HG03469 (cell line): ENCODE measurements around the gene ERN1.

ENCODE experiments used
- ATAC-seq: cut with Tn5 transposase; IDR thresholded peaks from one replicate; pipeline ENCODE4 v1.9.1; 2021; ENCODE audit warnings: mild to moderate bottlenecking, moderate library complexity, moderate number of reproducible peaks; ENCODE audit not compliant: unreplicated experiment

The ERN1 gene

DNA sequence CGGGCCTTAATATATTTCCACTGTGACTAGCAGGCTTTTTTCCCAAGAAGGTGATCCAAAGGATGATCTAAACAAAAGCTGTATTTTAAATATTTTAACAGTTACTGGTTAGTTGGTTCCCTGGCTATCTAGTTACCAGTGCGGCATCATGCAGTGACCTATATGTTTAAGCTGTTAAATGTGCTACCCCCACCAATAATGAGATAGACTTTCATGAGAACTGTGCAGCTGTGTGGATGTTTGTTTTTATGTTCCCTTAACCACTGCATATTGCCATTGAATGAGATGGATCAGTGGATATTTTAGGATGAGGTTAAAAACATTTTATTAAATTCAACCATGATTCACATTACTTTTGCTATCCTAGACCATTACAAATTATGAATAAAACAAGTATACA lies 16.9 kb downstream of the ERN1 start:
- ATAC-seq: no peak

- no peak for ATAC-seq
Observed at GRCh38 chr17:64111831-64112230, 18.1 kb downstream of the ERN1 start.

- no peak for ATAC-seq
Observed at GRCh38 chr17:64110379-64111152, 19.4 kb downstream of the ERN1 start.

DNA sequence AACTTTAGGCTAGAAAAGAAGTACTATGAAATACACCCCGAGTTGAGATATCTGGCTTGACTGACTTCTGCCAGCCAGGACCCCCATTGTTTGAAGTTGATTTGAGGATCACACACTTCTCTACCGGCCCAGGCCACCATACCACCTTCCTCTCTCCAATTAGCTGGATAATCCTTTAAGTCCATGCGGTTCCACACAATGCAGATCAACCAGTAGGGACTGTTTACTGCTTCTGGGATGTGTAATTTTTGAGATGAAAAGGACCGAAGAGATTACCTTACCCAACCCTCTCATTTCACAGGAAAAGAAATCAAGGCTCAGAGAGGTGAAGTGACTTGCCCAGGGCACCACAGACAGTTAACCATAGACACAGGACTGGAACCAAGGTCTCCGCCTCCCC lies 20.5 kb downstream of the ERN1 start:
- ATAC-seq: no peak

GRCh38 chr17:64107500-64108236 lies 22.3 kb downstream of the ERN1 start:
- ATAC-seq: no peak

DNA sequence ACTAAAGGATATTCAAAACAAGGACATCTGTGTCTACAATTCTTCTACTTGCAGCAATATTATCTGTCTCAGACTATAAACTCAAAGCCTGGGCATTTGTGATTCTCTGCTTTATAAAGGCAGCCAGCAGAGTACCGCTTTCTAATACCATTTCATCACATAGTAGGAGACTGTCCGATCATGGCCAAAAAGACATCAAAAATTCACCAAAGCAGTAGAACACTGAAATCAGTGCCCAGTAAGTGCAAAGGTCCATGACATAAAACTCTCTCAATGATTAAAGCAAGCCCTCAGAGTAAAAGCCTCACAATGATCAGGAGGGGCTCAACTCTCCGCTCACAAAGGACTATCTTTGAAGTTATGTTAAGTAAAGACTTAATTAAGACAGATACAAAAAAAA lies 23.0 kb downstream of the ERN1 start:
- no peak for ATAC-seq

- ATAC-seq: no peak
Observed at GRCh38 chr17:64103391-64104364, 26.3 kb downstream of the ERN1 start.

DNA sequence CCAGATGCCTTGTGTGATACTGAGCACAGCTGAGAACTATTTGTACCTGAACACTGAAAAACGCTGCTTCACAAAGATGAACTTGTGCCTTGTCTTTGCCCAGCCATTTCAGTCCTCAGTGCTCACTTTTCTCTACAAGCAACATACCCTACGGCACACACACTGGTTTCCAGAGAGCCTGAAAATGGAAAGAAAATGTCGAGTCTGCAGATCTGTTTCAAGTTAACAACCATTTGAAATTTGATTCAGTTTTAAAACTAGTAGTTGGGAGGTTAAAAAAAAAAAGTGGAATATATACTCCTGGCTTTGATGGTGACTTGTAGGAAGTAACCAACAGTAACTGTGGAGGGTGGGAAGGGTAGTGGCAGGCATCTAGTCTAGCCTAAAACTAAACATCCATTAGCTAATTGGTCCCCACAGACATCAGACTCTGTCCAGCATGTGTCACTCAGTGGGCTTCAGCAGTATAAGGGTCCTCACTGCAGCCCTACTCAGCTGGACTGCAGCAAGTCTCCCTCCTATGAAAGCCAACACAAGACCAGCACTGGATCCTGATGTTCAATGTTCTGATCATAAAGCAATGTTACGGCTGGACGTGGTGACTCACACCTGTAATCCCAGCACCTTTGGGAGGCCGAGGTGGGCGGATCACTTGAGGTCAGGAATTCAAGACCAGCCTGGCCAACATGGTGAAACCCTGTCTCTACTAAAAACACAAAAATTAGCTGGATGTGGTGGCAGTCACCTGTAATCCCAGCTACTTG lies 27.1 kb downstream of the ERN1 start:
- ATAC-seq: no peak

GRCh38 chr17:64099543-64099942 lies 30.4 kb downstream of the ERN1 start:
- no peak for ATAC-seq

DNA sequence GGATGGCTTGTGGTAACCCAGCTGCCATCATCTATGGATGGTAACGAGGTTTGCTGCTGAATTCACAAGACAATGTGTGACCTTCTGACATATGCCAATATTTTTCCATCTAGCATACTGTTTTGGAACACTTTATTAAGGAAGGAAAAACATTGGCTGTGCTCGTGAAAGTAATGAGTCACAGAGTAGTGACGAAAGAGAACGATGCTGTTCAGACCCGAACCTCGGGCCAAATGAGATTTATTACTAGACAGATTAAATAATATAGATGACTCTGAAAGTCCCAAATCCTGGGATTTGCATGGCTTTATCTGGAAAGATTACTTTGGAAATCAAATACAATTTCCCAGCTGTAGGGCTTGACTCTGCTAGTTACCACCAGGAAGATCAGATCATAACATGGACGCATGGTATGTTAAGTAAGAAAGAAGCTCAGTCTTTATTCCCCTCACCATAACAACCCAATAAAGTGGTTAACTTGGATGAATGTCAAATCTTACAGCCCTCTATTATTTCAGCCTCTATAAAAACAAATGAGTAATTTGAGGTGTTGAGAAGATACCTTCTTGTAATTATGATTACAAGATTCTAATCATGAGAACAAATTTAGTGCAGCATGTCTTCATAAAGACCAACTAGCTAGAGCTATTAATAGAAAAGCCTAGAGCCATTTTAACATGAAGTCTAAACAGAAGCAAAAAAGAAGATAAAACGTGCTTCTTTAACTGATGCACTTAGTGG lies 32.6 kb downstream of the ERN1 start:
- ATAC-seq: no peak

- ATAC-seq: no peak
Observed at GRCh38 chr17:64096037-64096436, 33.9 kb downstream of the ERN1 start.

- ATAC-seq: no peak
Observed at GRCh38 chr17:64095144-64095882, 34.6 kb downstream of the ERN1 start.

DNA sequence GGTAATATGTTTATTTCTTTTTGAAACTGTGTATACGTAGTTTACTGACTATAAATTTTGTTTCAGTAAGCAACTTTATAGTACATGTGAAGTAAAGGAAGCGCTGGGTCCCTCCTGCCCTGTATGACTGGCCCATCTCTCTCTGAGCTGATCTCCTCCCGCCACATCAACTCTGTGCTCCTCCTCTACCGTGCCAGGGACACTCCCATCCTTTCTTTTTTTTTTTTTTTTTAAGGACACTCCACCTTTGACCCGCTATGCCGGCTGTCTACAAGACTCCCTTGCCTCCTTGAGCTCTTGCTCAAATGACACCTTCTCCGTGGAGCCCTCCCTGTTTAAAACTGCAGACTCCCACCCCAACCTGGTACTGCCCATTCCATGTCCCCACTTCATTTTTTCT lies 35.5 kb downstream of the ERN1 start:
- no peak for ATAC-seq

- no peak for ATAC-seq
Observed at GRCh38 chr17:64092952-64093451, 36.9 kb downstream of the ERN1 start.

- ATAC-seq: no peak
Observed at GRCh38 chr17:64092113-64092512, 37.8 kb downstream of the ERN1 start.

DNA sequence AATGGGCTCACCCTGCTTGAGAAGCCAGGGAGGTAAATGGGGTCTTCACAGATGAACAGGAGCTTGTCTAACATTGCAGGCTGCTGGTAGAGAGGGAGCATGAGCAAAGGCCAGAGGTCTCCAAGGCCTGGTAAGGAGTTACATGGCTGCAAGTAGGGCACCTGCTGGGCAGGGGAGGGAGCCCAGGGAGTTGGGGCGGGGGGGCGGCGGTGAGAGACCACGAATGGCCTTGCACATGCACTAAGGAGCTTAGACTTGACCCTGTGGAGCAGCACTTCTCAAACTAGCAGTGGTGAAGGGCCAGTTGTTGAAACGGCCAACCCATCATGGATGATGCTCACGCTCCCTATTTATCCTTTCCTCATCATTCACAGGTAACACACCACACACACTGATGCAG lies 38.4 kb downstream of the ERN1 start:
- no peak for ATAC-seq

- ATAC-seq: no peak
Observed at GRCh38 chr17:64091116-64091515, 38.8 kb downstream of the ERN1 start.

DNA sequence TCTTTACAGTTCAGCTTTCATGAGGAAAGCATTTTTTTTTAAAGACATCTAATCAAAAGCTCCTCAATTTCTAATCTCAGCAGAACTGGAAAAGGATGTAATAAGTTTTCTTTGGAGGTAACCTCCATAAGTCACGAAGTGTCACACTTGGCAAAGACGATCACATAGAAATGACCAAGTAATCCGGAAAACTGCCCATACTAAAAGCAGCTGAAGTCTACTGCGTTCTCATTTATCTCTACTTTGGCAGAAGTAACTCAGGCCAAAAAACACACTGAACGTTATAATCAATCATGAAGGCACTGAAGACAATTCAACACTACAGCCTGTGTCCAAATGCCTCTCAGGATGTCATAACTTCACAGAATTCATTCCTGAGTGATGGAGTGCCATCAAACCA lies 39.8 kb downstream of the ERN1 start:
- ATAC-seq: no peak
